Measurements from ENCODE around the gene NXPH3.

- TF ChIP-seq EP300 (IDR thresholded peaks at IDR 0.05) (no peak), CTCF (IDR thresholded peaks at IDR 0.05) (no peak), POLR2A (IDR thresholded peaks at IDR 0.05) (no peak), POLR2AphosphoS5 (IDR thresholded peaks at IDR 0.05) (no peak)
These were observed 3.4 kb upstream of the NXPH3 start for GRCh38 chr17:49572226-49572625.
